NCI-H2029 treated with DMSO at 0.1 percent for 48 hours (cell line): Measurements from ENCODE around the gene NUMA1.

Source experiments
- DNase-seq: peaks from one replicate; lab custom pipeline; 2025; lab: John Stamatoyannopoulos, UW

The NUMA1 gene

DNA sequence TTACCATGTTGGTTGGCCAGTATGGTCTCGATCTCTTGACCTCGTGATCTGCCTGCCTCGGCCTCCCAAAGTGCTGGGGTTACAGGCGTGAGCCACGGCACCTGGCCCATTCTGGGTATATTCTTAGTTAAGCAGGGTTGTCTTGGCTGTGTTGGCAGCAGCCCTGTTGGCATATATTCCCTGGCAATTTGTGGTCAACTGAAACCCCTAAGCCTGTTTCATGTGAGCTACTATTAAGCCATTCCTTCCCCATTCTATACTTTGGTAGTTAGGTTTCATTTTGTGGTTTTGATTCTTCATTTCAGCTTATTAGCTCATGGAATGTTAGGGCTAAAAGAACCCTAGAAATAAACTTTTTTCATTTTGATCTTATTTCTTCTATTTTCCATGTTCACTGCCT is 103.8 kb downstream of the NUMA1 start:
- no peak for DNase-seq

DNA sequence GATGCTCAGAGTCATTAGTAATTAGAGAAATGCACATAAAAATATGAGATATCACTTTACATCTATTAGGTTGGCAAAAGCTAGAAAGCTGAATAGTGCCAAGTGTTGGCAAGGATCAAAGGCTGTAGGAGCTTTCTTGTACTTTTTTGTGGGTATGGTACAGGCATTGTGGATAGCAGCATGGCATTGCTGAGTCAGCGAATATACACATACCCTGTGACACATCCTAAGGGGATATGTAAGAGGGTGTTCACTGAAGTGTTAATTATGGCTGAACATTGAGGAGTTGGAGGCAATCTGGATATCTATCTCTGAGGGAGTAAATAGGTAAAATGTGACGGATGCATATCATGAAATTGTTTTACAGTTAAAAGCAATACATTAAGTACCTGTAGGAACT is 108.7 kb downstream of the NUMA1 start:
- no peak for DNase-seq

DNA sequence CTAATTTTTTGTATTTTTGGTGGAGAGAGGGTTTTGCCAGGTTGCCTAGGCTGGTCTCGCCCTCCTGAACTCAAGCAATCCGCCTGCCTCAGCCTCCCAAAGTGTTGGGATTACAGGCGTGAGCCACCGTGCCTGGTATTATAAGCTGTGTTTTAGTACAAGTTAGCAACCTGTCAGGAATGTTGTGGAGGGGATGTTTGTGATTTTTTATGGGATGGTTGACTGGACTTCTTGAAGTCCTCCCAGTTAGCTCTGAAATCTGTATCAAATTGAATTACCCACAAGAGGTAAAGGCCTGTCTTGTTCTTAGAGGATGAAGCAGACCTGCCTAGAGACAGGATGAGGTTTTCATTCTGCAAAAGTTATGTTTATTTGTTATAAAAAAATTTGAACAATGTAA is 115.7 kb downstream of the NUMA1 start:
- no peak for DNase-seq

DNA sequence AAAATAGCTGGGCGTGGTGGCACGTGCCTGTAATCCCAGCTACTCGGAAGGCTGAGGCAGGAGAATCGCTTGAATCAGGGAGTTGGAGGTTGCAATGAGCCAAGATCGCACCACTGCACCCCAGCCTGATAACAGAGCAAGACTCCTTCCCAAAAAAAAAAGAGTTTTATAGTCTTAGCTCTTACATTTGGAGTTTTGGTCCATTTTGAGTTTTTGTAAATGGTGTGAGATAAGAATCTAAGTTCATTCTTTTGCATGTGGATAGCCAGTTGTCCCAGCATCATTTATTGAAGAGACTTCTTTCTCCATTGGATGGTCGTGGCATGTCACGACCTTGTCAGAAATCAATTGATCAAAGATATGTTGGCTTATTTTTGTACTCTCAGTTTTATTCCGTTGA is 116.9 kb downstream of the NUMA1 start:
- no peak for DNase-seq

DNA sequence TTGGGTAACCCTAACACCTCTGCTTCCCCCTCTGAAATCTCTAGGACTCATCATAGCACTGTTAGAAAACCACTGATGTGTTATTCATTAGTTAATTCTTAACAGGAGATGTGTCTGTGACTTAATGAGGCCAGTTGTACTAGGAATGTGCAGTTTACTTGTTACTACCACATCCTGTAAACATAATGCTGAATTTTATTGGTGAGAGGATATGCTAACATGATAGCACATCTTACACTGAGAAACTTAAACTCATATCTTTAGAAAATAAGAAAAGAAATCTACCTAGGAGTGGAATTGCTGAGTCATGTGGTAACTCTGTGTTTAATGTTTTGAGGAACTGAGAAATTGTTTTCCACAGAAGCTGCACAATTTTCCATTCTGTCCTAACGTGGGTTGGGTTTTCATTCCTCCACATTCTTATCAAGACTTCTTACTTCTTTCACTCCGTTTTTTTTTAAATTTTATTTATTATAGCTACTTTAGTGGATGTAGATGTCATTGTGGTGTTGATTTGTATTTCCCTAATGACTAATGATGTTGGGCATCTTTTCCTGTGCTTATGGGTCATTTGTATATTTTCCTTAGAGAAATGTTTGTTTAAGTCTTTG is 117.8 kb downstream of the NUMA1 start:
- no peak for DNase-seq

DNA sequence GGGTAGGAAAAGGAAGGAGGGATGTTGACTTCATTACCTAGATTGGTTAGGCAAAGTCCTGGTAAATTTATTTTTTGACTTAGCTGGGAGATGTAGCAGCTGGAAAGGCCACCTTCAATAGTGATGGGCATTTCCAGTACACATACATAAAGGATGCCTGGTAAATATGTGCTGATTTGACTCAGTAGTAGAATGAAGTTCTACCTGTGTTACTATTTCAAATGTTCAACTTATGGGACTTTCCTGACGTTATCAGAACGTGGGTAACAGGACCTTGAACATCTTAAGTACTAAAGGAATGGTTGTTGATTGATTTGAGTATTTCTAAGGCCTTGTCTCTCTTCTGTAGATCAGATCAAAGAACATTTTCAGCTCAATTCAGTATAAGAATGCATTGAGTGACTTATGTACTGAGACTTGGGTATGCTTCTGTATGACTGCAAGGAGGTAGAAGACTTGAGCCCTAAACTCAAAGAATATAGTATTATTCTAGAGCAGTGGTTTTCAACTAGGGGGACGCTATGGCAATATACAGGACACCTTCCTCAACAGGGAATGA is 124.4 kb downstream of the NUMA1 start:
- DNase-seq = no peak
